C1 segment of cervical spinal cord (tissue), 14 donors: ENCODE data around the gene OSBPL2.

Experiments
- DNase-seq, 14 donors: peaks; one replicate each; lab custom pipeline; 2025; lab: John Stamatoyannopoulos, UW

Gene OSBPL2

GRCh38 chr20:62237801-62238568, at the start of gene OSBPL2:
Gene OSBPL2, plus strand, starts transcription at chr20:62238521. Its CDS starts 17,664 bp downstream, at chr20:62256185.
- peak; percentile 85 to 99 (median 98) for DNase-seq

DNA sequence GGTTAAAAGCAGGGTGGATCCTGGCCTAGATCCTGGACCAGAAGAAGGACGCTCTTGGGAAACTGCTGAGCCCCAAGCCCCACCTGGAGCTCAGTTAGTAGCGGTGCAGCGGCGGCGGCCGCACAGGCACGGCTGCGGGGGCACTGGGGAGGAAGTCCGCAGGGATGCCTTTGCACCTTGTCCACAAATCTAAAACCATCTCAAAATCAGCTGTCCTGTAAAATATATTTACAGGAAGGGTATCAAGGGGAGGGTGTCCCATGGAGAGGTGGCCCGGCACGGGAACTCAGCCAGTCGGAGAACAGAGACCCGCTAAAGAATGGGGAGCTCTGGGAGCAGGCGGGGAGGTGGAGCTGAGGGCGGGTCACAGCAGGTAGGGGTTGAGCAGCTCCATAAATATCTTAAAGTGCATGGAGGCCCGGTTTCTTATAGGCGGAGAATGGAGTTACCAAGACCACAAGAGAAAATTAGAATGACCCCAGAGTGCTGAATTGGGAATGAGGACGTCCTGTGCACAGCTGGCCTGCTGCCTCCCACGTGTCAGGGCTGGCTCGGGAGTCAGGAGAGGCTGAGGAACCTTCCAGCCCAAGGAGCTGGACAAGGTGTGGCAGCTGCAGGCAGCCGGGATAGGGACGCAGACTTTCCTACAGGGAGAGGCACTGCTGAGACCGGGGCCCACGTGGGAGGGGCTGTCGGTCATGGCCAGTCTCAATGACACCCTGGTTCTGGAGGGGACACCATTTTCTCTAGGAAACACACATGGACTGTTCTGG, 47.5 kb upstream of the OSBPL2 start:
- no peak for DNase-seq

DNA sequence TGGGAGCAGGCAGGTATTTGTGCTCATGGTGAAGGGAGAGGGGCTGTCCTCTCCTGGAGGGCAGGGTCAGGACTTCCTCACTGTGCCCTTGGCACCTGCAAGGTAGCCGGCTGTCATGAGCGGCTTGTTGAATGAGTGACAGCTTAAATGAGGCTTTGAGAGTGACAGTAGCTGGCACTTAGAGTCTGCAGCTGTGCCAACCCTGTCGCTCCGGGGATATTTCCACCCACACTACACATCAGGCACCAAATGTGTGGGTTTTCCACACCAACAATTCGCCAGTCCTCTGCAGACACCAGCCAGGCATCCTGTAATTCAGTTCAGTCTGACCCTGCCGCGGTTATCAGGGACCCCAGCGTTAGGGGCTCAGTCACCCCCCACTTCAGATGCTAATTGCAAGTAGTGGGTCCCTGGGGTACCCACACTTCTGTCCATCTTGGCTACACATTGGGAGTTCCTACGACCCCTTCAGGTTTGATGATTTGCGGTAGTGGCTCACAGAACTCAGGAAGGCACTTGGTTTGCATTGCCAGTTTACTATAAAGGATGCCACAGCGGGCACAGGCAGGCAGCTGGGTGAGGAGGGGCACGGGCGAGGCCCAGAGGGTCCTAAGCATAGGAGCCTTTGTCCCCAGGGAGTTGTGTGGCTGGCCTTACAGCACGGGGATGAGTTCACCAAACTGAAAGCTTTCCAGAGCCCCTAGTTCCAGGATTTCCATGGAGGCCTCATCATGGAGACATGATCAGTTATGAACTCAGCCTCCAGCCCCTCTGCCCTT, 46.4 kb upstream of the OSBPL2 start:
- DNase-seq: no peak

GRCh38 chr20:62192635-62193034, 45.7 kb upstream of the OSBPL2 start:
- peak in 1 of 14 donors; percentile 20 for DNase-seq

- peak in 1 of 14 donors; percentile 50 for DNase-seq
Measured at GRCh38 chr20:62193079-62194025, 45.0 kb upstream of the OSBPL2 start.

GRCh38 chr20:62195075-62195405, 43.3 kb upstream of the OSBPL2 start:
- no peak for DNase-seq

DNA sequence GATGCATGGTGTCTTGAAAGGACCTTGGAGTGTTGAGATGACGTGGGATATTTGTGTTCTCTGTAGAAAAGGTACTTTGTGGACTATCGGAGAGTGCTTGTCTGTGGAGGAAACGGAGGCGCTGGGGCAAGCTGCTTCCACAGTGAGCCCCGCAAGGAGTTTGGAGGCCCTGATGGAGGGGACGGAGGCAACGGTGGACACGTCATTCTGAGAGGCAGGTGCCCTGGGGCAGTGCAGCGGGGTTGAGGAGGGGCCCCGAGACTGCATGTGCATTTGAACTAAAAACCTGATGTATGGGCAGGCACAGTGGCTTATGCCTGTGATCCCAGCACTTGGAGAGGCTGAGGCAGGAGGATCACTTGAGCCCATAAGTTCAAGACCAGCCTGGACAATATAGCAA, 42.6 kb upstream of the OSBPL2 start:
- no peak for DNase-seq

- DNase-seq: no peak
Measured at GRCh38 chr20:62196286-62196685, 42.0 kb upstream of the OSBPL2 start.

DNA sequence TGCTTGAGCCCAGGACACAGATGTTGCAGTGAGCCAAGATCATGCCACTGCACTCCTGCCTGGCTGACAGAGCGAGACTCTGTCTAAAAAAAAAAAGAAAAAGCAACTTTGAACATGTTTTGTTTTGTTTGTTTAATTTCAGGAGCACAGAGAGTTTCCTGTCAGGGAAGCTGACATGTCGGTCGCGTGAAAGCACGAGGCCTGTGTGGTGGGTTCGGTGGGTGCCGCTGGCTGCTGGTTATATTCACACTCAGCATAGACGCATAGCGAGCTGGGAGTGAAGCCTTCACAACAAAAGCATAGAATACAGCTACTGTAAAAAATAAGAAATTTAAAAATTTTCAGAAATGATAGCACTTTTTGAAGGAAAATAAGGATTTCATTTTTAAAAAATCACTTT, 41.0 kb upstream of the OSBPL2 start:
- no peak for DNase-seq

GRCh38 chr20:62197801-62198200, 40.5 kb upstream of the OSBPL2 start:
- no peak for DNase-seq

DNA sequence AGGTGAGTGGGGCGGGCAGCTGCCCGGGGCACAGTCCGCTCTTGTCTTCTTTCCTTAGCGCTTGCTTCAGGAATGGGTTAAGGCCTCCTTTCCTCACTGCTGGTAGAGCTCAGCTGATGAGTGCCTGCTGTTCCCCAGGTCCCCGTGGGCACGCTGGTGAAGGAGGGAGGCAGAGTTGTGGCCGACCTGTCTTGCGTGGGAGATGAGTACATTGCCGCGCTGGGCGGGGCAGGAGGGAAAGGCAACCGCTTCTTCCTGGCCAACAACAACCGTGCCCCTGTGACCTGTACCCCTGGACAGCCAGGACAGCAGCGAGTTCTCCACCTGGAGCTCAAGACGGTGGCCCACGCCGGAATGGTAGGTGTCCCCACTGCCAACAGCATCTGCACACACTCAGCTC, 39.8 kb upstream of the OSBPL2 start:
- DNase-seq: no peak

DNA sequence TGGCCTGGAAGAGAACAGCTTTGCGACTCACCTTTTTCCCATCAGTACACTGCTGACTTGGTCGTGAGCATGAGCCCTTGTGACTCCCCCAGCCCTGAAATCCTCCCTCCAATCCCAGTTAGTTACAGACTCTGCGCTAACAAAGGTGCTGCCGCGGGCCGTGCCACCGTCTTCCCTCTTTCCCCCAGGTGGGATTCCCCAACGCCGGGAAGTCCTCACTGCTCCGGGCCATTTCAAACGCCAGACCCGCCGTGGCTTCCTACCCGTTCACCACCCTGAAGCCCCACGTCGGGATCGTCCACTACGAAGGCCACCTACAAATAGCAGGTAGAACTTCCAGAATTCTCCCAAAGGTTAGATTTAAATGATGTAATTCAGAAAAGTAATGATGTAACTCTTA, 39.4 kb upstream of the OSBPL2 start:
- no peak for DNase-seq

DNA sequence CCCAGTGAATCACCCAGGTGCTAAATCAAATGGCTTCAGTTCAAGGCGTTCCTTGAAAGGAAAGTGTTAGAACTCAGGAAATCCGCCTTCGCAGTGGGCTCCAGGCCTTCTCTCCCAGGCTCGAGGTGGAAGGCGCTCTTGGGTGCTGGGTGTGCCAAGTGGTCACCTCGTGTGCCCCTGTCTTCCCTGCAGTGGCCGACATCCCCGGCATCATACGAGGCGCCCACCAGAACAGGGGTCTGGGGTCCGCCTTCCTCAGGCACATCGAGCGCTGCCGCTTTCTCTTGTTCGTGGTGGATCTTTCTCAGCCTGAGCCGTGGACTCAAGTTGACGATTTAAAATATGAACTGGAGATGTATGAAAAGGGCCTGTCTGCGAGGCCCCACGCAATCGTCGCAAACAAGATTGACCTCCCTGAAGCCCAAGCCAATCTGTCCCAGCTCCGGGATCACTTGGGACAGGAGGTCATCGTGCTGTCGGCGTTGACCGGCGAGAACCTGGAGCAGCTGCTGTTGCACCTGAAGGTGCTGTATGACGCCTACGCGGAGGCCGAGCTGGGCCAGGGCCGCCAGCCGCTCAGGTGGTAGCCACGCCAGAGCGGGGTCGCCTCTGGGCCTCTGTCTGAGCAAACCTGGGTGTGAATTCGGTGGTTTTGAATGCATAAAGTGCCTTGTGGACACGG, 37.7 kb upstream of the OSBPL2 start:
- no peak for DNase-seq

DNA sequence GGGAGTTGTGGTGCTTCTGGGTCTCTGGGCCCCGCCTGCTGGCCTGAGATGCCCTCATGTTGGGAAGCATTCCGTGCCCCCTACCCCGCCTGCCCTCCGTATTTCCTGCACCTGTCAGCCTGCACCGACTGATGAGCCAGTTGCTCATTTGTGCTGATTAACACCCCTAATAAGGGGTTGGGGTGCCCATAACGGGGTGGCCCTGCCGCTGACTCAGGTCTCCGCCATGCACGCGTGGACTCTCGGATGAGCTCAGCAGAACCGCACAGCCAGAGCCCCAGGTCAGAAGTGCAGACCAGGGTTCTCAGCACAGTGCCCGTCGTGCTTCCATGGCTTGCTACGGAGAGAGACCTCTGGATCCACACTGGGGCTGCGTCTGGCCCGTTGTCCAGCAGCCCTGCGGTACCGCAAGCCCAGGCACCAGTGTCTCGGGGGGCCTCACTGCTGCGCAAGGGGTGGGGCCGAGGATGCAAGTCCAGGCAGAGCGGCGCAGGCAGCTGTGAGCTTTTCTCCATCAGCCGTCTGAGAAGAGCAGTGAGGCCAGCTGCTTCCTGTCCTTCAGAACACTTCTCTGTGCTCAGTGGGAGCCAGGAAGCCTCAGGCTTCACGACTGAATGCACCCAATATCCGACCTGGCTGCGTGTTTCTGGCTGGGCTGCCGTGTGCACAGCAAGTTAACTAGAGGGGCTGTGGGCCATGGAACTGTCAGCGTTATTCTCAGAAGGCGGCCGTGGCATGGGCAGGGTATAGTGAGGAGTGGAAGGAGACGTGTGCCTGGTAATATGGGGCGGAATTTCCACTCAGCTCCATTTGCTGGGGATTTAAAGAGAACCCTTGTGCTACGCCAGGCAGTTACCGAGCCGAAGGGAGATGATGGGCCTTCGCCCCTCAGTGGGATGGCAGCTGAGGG, 36.9 kb upstream of the OSBPL2 start:
- DNase-seq: peak in 1 of 14 donors; percentile 35

DNA sequence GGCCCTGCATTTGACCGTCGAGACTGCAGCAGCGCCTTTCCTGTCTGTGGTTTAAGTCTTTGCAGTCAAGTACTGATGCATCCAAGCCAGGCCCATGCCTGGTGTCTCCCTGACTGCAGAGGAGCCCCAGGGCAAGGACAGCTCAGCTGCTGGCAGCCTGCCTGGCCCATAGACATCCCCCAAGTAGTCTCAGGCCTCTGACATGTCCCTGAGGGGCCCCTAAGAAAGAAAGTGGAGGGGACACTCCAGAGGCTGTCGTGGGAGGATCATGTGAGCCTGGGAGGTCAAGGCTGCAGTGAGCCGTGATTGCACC, 36.3 kb upstream of the OSBPL2 start:
- no peak for DNase-seq

DNA sequence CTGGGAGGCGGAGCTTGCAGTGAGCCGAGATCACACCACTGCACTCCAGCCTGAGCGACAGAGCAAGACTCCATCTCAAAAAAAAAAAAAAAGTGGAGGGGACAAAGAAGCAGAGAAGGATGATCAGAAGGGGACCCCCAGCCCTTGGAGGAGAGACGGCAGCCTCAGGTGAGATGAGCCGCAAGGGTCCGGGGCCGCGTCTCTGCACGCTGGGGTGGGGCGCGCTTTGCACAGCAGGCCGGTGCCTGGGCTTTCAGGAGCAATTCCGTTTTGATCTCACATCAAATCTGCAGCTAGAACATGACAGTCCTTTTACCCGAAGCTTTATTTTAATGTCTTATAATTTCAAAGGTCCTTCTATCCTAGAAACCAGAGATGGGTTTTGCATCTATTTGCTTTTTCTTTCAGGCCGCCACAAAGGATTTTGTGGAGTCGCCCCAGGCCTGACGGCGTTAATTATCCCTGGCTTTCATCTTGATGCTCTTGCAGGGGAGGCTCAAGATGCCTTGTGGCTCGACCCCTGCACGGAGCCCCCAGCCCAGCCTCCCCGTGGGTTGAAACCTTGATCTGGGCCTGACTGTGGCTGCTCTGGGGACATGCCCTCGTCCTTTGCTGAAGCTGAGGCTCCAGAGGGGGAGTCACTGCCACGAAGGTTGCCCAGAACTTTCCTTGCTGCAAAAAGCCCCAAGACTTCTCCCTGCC, 35.5 kb upstream of the OSBPL2 start:
- no peak for DNase-seq

GRCh38 chr20:62203378-62204030, 34.8 kb upstream of the OSBPL2 start:
- DNase-seq: no peak

DNA sequence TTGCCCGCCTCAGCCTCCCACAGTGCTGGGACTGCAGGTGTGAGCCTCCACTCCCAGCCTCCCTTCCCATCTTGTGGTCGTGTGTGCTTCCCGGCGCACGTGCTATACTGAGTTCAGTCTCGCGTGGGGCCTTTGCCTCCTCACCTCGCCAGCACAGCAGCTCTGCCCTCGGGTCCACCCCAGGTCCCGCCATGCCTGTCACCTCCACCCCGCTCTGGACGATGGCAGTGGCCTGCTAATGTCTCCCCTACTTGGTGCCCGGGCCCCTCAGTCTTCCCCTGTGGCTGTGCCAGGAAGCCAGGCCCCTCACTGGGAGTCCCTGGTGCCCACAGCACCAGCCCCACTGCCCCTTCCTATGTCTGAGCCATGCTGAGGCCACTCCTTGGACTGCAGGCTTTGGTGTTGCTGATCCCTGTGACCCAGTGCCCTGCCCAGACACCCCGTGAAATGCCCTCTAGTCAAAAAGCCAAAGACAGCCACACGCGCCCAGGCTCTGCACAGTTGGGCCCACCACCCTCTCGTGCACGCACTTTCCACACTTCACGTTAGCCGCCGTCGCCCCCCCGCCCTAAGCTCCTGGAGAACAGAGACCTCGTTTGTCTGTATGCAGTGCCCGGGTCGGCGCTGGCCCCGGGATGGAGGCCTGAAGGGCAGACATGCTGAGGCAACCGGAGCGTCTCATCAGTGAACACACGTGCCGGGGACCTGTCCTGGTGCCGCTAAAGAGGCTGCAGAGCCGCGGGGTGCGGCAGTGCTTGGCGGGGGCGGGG, 32.5 kb upstream of the OSBPL2 start:
- no peak for DNase-seq
